B cell (primary cell): ENCODE data around the gene MYL12A.

Source experiments
- EZH2 ChIP-seq: IDR thresholded peaks from 2 replicates; pipeline ENCODE4 v1.6.1; 2012; ENCODE audit warnings: borderline replicate concordance, low read depth, mild to moderate bottlenecking, moderate library complexity, low read length; ENCODE audit not compliant: insufficient read depth, poor library complexity, severe bottlenecking
- TF ChIP-seq, protein P1 (sequence below): fragments of 200-600 bp; IDR thresholded peaks from one replicate; pipeline ENCODE4 v1.8.0; 2022; ENCODE audit warnings: antibody characterized with exemption, mild to moderate bottlenecking

DNA sequence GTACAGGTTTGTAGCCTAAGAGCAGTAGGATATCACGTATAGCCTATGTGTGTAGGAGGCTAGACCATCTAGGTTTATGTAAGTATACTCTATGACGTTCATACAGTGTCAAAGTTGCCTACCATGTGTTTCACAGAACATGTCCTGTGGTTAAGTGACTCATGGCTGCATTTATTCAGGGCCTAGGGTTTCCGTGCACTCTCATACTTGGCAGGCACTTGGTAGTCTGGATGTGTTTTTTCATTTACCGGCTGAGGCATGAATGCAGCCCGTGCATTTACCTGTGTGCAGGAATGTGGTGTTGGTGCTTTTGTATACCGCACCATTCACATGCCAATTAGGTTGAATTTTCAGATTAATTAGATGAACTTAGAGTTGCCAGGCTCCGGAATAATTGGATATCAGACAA is 57.8 kb downstream of the MYL12A start:
- TF ChIP-seq, protein P1, sequence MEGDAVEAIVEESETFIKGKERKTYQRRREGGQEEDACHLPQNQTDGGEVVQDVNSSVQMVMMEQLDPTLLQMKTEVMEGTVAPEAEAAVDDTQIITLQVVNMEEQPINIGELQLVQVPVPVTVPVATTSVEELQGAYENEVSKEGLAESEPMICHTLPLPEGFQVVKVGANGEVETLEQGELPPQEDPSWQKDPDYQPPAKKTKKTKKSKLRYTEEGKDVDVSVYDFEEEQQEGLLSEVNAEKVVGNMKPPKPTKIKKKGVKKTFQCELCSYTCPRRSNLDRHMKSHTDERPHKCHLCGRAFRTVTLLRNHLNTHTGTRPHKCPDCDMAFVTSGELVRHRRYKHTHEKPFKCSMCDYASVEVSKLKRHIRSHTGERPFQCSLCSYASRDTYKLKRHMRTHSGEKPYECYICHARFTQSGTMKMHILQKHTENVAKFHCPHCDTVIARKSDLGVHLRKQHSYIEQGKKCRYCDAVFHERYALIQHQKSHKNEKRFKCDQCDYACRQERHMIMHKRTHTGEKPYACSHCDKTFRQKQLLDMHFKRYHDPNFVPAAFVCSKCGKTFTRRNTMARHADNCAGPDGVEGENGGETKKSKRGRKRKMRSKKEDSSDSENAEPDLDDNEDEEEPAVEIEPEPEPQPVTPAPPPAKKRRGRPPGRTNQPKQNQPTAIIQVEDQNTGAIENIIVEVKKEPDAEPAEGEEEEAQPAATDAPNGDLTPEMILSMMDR = no peak
- TF ChIP-seq EZH2 = no peak
